Activated naive CD4-positive, alpha-beta T cell treated with anti-CD3 and anti-CD28 coated beads for 36 hours (primary cell): Measurements from ENCODE around the gene GGN. TPM values are rescaled to one million over a fixed set of nuclear protein-coding genes. Genes with fewer than 3 reads are reported as not detected.
"Not testable (repeated sequence)": the region's sequence is repeated elsewhere in the genome, so short reads cannot be mapped to it uniquely, and the experiment has no call there.

Experiments used
- CTCF ChIA-PET: fragments of 350-600 bp; sonication (Branson Sonifier 250); formaldehyde crosslinking; loops from one replicate; lab custom pipeline; 2021; ENCODE audit warnings: antibody characterized with exemption; lab: Charles Lee
- DNase-seq: peaks from one replicate; pipeline ENCODE4 v3.0.0-alpha.2; 2020
- H3K27ac Mint-ChIP-seq: one replicate; pipeline ENCODE4 v1.8.0; 2021; ENCODE audit warnings: mild to moderate bottlenecking, mixed read lengths
- H3K27me3 Mint-ChIP-seq: one replicate; pipeline ENCODE4 v1.8.0; 2021; ENCODE audit warnings: low read depth, mixed read lengths
- H3K36me3 Mint-ChIP-seq: one replicate; pipeline ENCODE4 v1.8.0; 2021; ENCODE audit warnings: low read depth, mixed read lengths
- H3K4me1 Mint-ChIP-seq: one replicate; pipeline ENCODE4 v1.8.0; 2021; ENCODE audit warnings: low read depth, mixed read lengths
- H3K4me3 Mint-ChIP-seq: one replicate; pipeline ENCODE4 v1.8.0; 2021; ENCODE audit warnings: mild to moderate bottlenecking, moderate library complexity, mixed read lengths
- H3K9me3 Mint-ChIP-seq: one replicate; pipeline ENCODE4 v1.8.0; 2021; ENCODE audit warnings: mixed read lengths
- intact Hi-C: fragments of 100-400 bp; cut with micrococcal nuclease; formaldehyde crosslinking; loops from one replicate; pipeline ENCODE4 v1.15.1; 2023
- total RNA-seq, 2 experiments: library from RNA; stranded (reverse); gene quantifications; one replicate each; pipeline ENCODE4 v1.2.3, GENCODE V29; 2021

The GGN gene
- total RNA-seq, 2 experiments from 2014 or later: 0.26 to 0.40 TPM

GRCh38 chr19:38424272-38424671 is 36.4 kb upstream of the GGN start:
- peaks cover 2% of the 10 kb centered on the region for H3K27me3 Mint-ChIP-seq
- CTCF ChIA-PET: interaction anchor here (0.6 to 1.4 kb wide), 3 partner anchors 21 to 190 kb away, joined by 3 to 4 read pairs (median 3); partner anchors contain the start of gene FAM98C
- intact Hi-C loops: no loop called here

GRCh38 chr19:38422438-38422837 is 34.6 kb upstream of the GGN start:
- intact Hi-C loops: no loop called here
- H3K36me3 Mint-ChIP-seq: no peaks in the 10 kb centered on the region
- DNase-seq: no peak
- no peak overlapping the region for H3K27ac Mint-ChIP-seq
- no peak overlapping the region for H3K4me3 Mint-ChIP-seq
- H3K27me3 Mint-ChIP-seq: peaks cover 2% of the 10 kb centered on the region
- peaks cover 25% of the 10 kb centered on the region for H3K4me1 Mint-ChIP-seq
- no peaks in the 10 kb centered on the region for H3K9me3 Mint-ChIP-seq
- CTCF ChIA-PET: no interaction called here

More at GRCh38 chr19:38424272-38424671, 36.4 kb upstream of the GGN start:
- Mint-ChIP-seq H3K9me3 (no peaks in the 10 kb centered on the region), H3K4me1 (peaks cover 25% of the 10 kb centered on the region), H3K4me3 (no peak overlapping the region), H3K27ac (no peak overlapping the region), H3K36me3 (no peaks in the 10 kb centered on the region)
- no peak for DNase-seq

GRCh38 chr19:38421856-38422255 is 34.0 kb upstream of the GGN start:
- Mint-ChIP-seq H3K27ac (no peak overlapping the region), H3K36me3 (no peaks in the 10 kb centered on the region), H3K4me3 (no peak overlapping the region), H3K9me3 (no peaks in the 10 kb centered on the region), H3K4me1 (peaks cover 25% of the 10 kb centered on the region), H3K27me3 (peaks cover 2% of the 10 kb centered on the region)
- intact Hi-C loops: no loop called here
- no peak for DNase-seq
- CTCF ChIA-PET: no interaction called here

GRCh38 chr19:38420935-38421334 is 33.1 kb upstream of the GGN start:
- Mint-ChIP-seq H3K4me1 (peaks cover 18% of the 10 kb centered on the region), H3K27me3 (peaks cover 2% of the 10 kb centered on the region), H3K4me3 (no peak overlapping the region), H3K9me3 (no peaks in the 10 kb centered on the region), H3K27ac (no peak overlapping the region), H3K36me3 (no peaks in the 10 kb centered on the region)
- DNase-seq: no peak
- intact Hi-C loops: no loop called here
- CTCF ChIA-PET: no interaction called here

GRCh38 chr19:38417544-38418506 is 30.0 kb upstream of the GGN start:
- Mint-ChIP-seq H3K9me3 (no peaks in the 10 kb centered on the region), H3K36me3 (no peaks in the 10 kb centered on the region), H3K27ac (peak overlapping the region; percentile 11), H3K4me3 (peak overlapping the region; percentile 67), H3K4me1 (peaks cover 15% of the 10 kb centered on the region), H3K27me3 (no peaks in the 10 kb centered on the region)
- intact Hi-C loops: no loop called here
- CTCF ChIA-PET: no interaction called here
- DNase-seq: peak; percentile 79

- Mint-ChIP-seq H3K27me3 (no peaks in the 10 kb centered on the region), H3K4me1 (peaks cover 15% of the 10 kb centered on the region), H3K36me3 (no peaks in the 10 kb centered on the region), H3K4me3 (peak overlapping the region; percentile 67), H3K27ac (peak overlapping the region; percentile 11), H3K9me3 (no peaks in the 10 kb centered on the region)
- no peak for DNase-seq
- CTCF ChIA-PET: interaction anchor here (0.8 kb wide), 1 partner anchor 14 kb away, joined by 3 read pairs; the partner anchor contains the start of gene FAM98C
- intact Hi-C loops: no loop called here
These were observed 29.3 kb upstream of the GGN start for GRCh38 chr19:38417146-38417543.

GRCh38 chr19:38413416-38413815 is 25.6 kb upstream of the GGN start:
- no peak for DNase-seq
- Mint-ChIP-seq H3K4me3 (no peak overlapping the region), H3K4me1 (peaks cover 13% of the 10 kb centered on the region), H3K9me3 (no peaks in the 10 kb centered on the region), H3K27me3 (no peaks in the 10 kb centered on the region), H3K36me3 (peaks cover 3% of the 10 kb centered on the region), H3K27ac (no peak overlapping the region)
- intact Hi-C loops: no loop called here
- CTCF ChIA-PET: interaction anchor here (0.6 kb wide), 1 partner anchor 170 kb away, joined by 4 read pairs; no protein-coding TSS in a partner anchor

- CTCF ChIA-PET: interaction anchor here (0.6 to 0.8 kb wide), 2 partner anchors 10 to 169 kb away, joined by 3 to 4 read pairs; partner anchors contain the start of gene FAM98C
These were observed 25.1 kb upstream of the GGN start for GRCh38 chr19:38412961-38413360.

GRCh38 chr19:38412491-38412890 is 24.7 kb upstream of the GGN start:
- no peaks in the 10 kb centered on the region for H3K9me3 Mint-ChIP-seq
- no peaks in the 10 kb centered on the region for H3K27me3 Mint-ChIP-seq
- no peak for DNase-seq
- peaks cover 4% of the 10 kb centered on the region for H3K36me3 Mint-ChIP-seq
- H3K4me1 Mint-ChIP-seq: peaks cover 6% of the 10 kb centered on the region
- intact Hi-C loops: no loop called here
- CTCF ChIA-PET: interaction anchor here (0.8 kb wide), 1 partner anchor 10 kb away, joined by 3 read pairs; the partner anchor contains the start of gene FAM98C
- no peak overlapping the region for H3K4me3 Mint-ChIP-seq
- no peak overlapping the region for H3K27ac Mint-ChIP-seq

More at GRCh38 chr19:38412961-38413360, 25.1 kb upstream of the GGN start:
- Mint-ChIP-seq H3K36me3 (peaks cover 4% of the 10 kb centered on the region), H3K27me3 (no peaks in the 10 kb centered on the region), H3K9me3 (no peaks in the 10 kb centered on the region), H3K27ac (no peak overlapping the region), H3K4me3 (no peak overlapping the region), H3K4me1 (peaks cover 10% of the 10 kb centered on the region)
- DNase-seq: no peak
- intact Hi-C loops: no loop called here

- H3K27ac Mint-ChIP-seq, H3K9me3 Mint-ChIP-seq, intact Hi-C loops, H3K4me1 Mint-ChIP-seq, H3K36me3 Mint-ChIP-seq, H3K27me3 Mint-ChIP-seq, DNase-seq, H3K4me3 Mint-ChIP-seq: not testable (repeated sequence)
- CTCF ChIA-PET: interaction anchor here (0.8 kb wide), 1 partner anchor 9 kb away, joined by 3 read pairs; the partner anchor contains the start of gene FAM98C
These were observed 24.1 kb upstream of the GGN start for GRCh38 chr19:38411898-38412297.

- CTCF ChIA-PET: no interaction called here
- no peaks in the 10 kb centered on the region for H3K4me1 Mint-ChIP-seq
- DNase-seq: no peak
- H3K9me3 Mint-ChIP-seq: no peaks in the 10 kb centered on the region
- intact Hi-C loops: no loop called here
- H3K27ac Mint-ChIP-seq: no peak overlapping the region
- H3K4me3 Mint-ChIP-seq: no peak overlapping the region
- no peaks in the 10 kb centered on the region for H3K27me3 Mint-ChIP-seq
- peaks cover 10% of the 10 kb centered on the region for H3K36me3 Mint-ChIP-seq
These were observed 23.3 kb upstream of the GGN start for GRCh38 chr19:38411041-38411712.

- H3K9me3 Mint-ChIP-seq, H3K27me3 Mint-ChIP-seq, CTCF ChIA-PET, H3K4me1 Mint-ChIP-seq, H3K27ac Mint-ChIP-seq, DNase-seq, H3K4me3 Mint-ChIP-seq, intact Hi-C loops: not testable (repeated sequence)
- peaks cover 11% of the 10 kb centered on the region for H3K36me3 Mint-ChIP-seq
These were observed 22.6 kb upstream of the GGN start for GRCh38 chr19:38410407-38410806.
